Stimulated activated naive B cell treated with anti-CD40 and anti-IgM and Interleukin-4, amounts not matched to agents 10 μg/mL and 1 μg/mL and 100 μg/mL, for 72 hours (primary cell): ENCODE data around the gene WDR81.
"Not testable (repeated sequence)": the region's sequence is repeated elsewhere in the genome, so short reads cannot be mapped to it uniquely, and the experiment has no call there.

ENCODE experiments used
- ATAC-seq, 2 donors: fragments of 150-1000 bp; cut with Tn5 transposase; replicated peaks; 2 replicates each; pipeline ENCODE4 v1.10.0; 2021; ENCODE audit warnings: moderate library complexity in 1 of 2
- DNase-seq: peaks from one replicate; pipeline ENCODE4 v3.0.0; 2021
- H3K27ac Mint-ChIP-seq: one replicate; pipeline ENCODE4 v1.8.0; 2022; ENCODE audit warnings: mild to moderate bottlenecking, mixed read lengths
- H3K27me3 Mint-ChIP-seq, 2 donors: one replicate each; pipeline ENCODE4 v1.8.0; 2022; ENCODE audit warnings: mixed read lengths in 2 of 2
- H3K36me3 Mint-ChIP-seq, 2 donors: one replicate each; pipeline ENCODE4 v1.8.0; 2022; ENCODE audit warnings: mixed read lengths in 2 of 2, mild to moderate bottlenecking in 1 of 2
- H3K4me1 Mint-ChIP-seq, 2 donors: one replicate each; pipeline ENCODE4 v1.8.0; 2022; ENCODE audit warnings: mixed read lengths in 2 of 2, mild to moderate bottlenecking in 1 of 2
- H3K4me3 Mint-ChIP-seq, 2 donors: one replicate each; pipeline ENCODE4 v1.8.0; 2022; ENCODE audit warnings: mild to moderate bottlenecking in 2 of 2, mixed read lengths in 2 of 2, moderate library complexity in 1 of 2
- H3K9me3 Mint-ChIP-seq, 2 donors: one replicate each; pipeline ENCODE4 v1.8.0; 2022; ENCODE audit warnings: mixed read lengths in 2 of 2, mild to moderate bottlenecking in 1 of 2

WDR81 gene

GRCh38 chr17:1708791-1709346 is 15.6 kb upstream of the WDR81 start:
- not testable (repeated sequence) for H3K9me3 Mint-ChIP-seq, H3K27ac Mint-ChIP-seq, ATAC-seq, DNase-seq
- Mint-ChIP-seq H3K4me3 (peak overlapping the region; percentile 47 to 60), H3K4me1 (peaks cover 7 to 19% of the 10 kb centered on the region in 2 donors), H3K36me3 (peaks cover 28 to 37% of the 10 kb centered on the region in 2 donors), H3K27me3 (peaks cover 78 to 90% of the 10 kb centered on the region in 2 donors)

GRCh38 chr17:1709403-1709951 is 15.0 kb upstream of the WDR81 start:
- H3K4me1 Mint-ChIP-seq, result peaks cover 9 to 25% of the 10 kb centered on the region in 2 donors

DNA sequence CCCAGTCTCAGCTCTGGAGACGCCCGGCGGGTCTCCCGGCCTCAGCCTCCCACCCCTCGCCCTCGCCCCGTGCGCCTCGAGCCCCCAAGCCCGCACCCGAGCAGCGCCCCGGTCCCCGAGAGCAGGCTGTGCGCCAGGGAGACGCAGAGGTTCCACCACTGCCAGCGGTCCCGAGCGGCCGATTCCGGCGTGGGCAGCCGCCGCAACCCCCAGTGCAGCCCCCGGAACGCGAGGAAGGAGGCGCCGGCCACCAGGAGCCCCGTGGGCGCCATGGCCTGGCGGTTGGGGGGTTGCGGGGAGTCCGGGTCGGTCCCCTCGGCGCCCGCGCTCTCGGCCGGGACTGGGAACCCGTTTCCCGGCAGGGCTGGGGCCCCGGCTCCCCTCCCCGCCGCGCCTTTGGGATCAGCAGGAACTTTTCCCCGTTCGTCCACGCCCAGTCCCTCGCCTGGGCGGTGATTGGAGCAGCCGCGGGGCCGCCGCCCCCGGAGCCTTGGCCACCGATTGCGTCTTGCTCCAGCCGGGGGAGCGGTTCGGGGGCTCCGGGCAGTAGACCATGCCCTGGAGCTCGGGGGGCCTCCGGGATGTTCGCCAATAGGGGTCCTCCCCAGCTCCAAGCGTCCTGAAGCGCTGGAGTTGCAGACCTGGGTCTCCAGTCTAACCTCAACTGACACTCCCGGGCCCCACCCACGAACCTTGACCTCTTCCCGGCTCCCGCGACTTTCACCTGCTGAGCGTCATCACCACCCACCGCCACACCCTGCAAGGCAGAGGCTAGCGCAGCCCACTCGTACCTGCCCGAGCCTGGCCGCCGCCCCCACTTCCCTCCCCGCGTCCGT is 14.3 kb upstream of the WDR81 start, which contains the start of gene TLCD2:
TLCD2 (minus strand) TSS at position 407 of the 836 bp plus-strand sequence; CDS start at position 272, 135 bp downstream.
- peaks cover 31 to 46% of the 10 kb centered on the region in 2 donors for H3K36me3 Mint-ChIP-seq
- DNase-seq (no peak), ATAC-seq (peak; percentile 39 to 43)
- peak within 1 kb of the TSS; percentile 62 to 74 for H3K4me3 Mint-ChIP-seq
- no peak within 1 kb of the TSS for H3K27ac Mint-ChIP-seq
- peaks cover 80 to 92% of the 10 kb centered on the region in 2 donors for H3K27me3 Mint-ChIP-seq
- peaks cover 13 to 32% of the 10 kb centered on the region in 2 donors for H3K4me1 Mint-ChIP-seq
- no peaks in the 10 kb centered on the region for H3K9me3 Mint-ChIP-seq

More at GRCh38 chr17:1709403-1709951, 15.0 kb upstream of the WDR81 start:
- Mint-ChIP-seq H3K36me3 (peaks cover 30 to 42% of the 10 kb centered on the region in 2 donors), H3K4me3 (peak overlapping the region in 1 of 2 donors; percentile 74), H3K9me3 (no peaks in the 10 kb centered on the region), H3K27me3 (peaks cover 81 to 93% of the 10 kb centered on the region in 2 donors), H3K27ac (no peak overlapping the region)
- ATAC-seq, result peak; percentile 18 to 23
- DNase-seq, result no peak

DNA sequence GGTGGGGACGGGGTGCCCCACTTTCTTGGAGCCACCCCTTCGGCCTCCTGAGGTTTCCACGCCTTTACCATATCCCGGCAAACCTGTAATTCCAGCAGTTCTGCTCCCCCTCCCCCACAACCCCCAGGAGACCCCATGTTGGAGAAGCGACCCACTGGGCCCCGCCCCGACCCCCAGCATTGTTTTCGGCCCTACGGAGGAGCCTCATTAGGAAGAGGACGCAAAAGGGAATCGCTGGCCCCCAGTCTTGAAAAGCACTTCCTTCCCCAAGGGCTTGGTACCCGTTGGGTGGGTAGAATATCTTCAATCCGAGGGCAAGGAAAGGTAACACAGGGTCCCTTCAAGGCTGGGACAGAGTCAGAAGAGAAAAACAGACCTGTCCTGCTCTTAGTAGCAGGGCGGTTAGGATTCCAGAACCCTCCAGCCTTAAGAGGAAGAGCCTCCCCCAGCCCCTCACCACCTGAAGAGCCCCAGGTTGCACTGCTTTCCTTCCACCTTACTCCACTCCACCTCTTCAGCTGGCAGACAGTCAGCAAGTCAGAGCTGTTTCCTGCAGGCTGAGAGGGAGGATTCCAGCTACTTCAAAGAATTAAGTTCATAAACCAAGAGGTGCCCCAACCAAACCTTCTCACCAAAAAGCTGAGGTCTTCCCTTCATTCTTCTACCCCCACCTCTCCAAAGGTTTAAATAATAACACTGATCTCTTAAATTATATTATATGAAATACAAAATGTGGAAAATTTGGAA is 13.5 kb upstream of the WDR81 start:
- no peak overlapping the region for H3K27ac Mint-ChIP-seq
- no peak for ATAC-seq
- H3K4me1 Mint-ChIP-seq, result peaks cover 14 to 36% of the 10 kb centered on the region in 2 donors
- H3K36me3 Mint-ChIP-seq, result peaks cover 32 to 48% of the 10 kb centered on the region in 2 donors
- no peak for DNase-seq
- H3K4me3 Mint-ChIP-seq, result peak overlapping the region; percentile 62 to 74
- H3K27me3 Mint-ChIP-seq, result peaks cover 75 to 85% of the 10 kb centered on the region in 2 donors
- H3K9me3 Mint-ChIP-seq, result no peaks in the 10 kb centered on the region

DNA sequence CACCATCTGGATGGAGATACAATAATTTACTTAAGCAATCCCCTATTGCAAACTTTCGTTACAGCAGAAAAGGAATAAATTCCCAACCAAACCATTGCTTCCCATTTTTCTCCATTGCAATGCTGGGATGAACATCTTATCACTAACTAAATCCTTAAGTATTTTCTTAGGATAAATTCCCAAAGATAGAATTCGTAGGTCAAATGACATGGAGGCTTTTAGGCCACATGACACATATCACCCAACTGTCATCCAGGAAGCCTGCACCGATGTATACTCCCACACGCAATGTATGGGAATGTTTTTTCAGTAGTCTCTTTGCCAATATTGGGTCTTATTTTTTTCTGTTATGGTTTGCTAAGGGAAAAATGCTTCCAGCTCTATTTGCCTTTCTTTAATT is 12.7 kb upstream of the WDR81 start:
- Mint-ChIP-seq H3K4me3 (no peak overlapping the region), H3K36me3 (peaks cover 33 to 49% of the 10 kb centered on the region in 2 donors), H3K27ac (no peak overlapping the region), H3K4me1 (peaks cover 14 to 42% of the 10 kb centered on the region in 2 donors), H3K27me3 (peaks cover 70 to 77% of the 10 kb centered on the region in 2 donors), H3K9me3 (no peaks in the 10 kb centered on the region)
- no peak for DNase-seq
- no peak for ATAC-seq

GRCh38 chr17:1712271-1712670 is 12.2 kb upstream of the WDR81 start:
- DNase-seq, result no peak
- Mint-ChIP-seq H3K9me3 (no peaks in the 10 kb centered on the region), H3K36me3 (peaks cover 33 to 49% of the 10 kb centered on the region in 2 donors), H3K4me3 (no peak overlapping the region), H3K27me3 (peaks cover 66 to 73% of the 10 kb centered on the region in 2 donors), H3K4me1 (peaks cover 16 to 42% of the 10 kb centered on the region in 2 donors), H3K27ac (peak overlapping the region; percentile 60)
- ATAC-seq, result no peak

- no peak for ATAC-seq
These were observed 11.2 kb upstream of the WDR81 start for GRCh38 chr17:1713160-1713877.

GRCh38 chr17:1713878-1714426 is 10.6 kb upstream of the WDR81 start:
- no peak for DNase-seq
- Mint-ChIP-seq H3K27me3 (peaks cover 50 to 60% of the 10 kb centered on the region in 2 donors), H3K9me3 (no peaks in the 10 kb centered on the region), H3K4me3 (peak overlapping the region; percentile 87 to 99), H3K27ac (peak overlapping the region; percentile 65), H3K36me3 (peaks cover 33 to 43% of the 10 kb centered on the region in 2 donors), H3K4me1 (peaks cover 18 to 53% of the 10 kb centered on the region in 2 donors)
- ATAC-seq, result no peak

More at GRCh38 chr17:1713160-1713877, 11.2 kb upstream of the WDR81 start:
- Mint-ChIP-seq H3K9me3 (no peaks in the 10 kb centered on the region), H3K27ac (no peak overlapping the region), H3K27me3 (peaks cover 56 to 65% of the 10 kb centered on the region in 2 donors), H3K4me3 (no peak overlapping the region), H3K36me3 (peaks cover 33 to 46% of the 10 kb centered on the region in 2 donors), H3K4me1 (peaks cover 21 to 51% of the 10 kb centered on the region in 2 donors)
- no peak for DNase-seq

- Mint-ChIP-seq H3K36me3 (peaks cover 33 to 43% of the 10 kb centered on the region in 2 donors), H3K4me1 (peaks cover 18 to 53% of the 10 kb centered on the region in 2 donors), H3K27me3 (peaks cover 45 to 55% of the 10 kb centered on the region in 2 donors), H3K9me3 (no peaks in the 10 kb centered on the region), H3K27ac (peak overlapping the region; percentile 90), H3K4me3 (peak overlapping the region; percentile 87 to 99)
- DNase-seq (no peak), ATAC-seq (no peak)
These were observed 10.0 kb upstream of the WDR81 start for GRCh38 chr17:1714427-1714979.

DNA sequence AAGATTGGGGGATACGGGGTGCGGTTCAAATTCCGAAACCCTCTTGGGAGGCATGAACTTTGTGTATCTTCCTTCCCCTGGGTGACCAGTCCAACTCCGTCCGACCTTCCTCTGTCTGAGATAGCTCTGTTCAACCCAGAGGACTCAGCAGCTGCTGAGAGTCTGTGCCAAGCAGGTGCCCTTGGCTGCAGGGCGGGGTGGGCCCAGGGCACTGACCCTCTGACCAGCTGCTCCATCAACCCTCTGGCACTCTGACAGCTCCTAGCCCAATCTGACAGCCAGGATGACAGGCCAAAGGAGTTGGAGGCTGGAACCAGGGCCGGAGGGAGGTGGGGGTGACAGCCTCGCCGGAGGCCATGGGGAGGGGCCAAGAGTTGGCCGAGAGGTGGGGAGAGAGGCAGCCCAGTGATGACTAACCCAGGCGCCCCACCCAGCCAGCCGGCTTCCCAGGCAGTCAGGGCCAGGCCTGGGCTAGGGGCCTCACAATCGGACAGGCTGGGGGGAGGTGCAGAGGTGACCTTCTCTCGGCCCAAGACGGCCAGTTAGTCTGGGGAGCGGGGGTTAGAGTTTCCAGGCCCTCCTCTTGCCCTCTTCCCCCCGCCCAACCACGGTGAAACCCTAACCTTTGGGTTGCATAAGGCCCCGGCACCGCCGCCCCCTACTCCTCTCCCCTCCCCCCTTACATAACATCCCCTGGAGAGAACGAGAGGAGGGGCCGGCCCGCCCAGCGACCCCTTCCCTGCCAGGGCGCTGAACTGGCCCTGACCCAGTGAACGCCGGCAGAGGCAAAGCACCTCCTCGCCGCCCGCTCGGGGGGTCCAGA is 9.3 kb upstream of the WDR81 start:
- peak overlapping the region; percentile 90 for H3K27ac Mint-ChIP-seq
- H3K4me1 Mint-ChIP-seq, result peaks cover 18 to 53% of the 10 kb centered on the region in 2 donors
- H3K27me3 Mint-ChIP-seq, result peaks cover 44 to 50% of the 10 kb centered on the region in 2 donors
- peak overlapping the region; percentile 87 to 99 for H3K4me3 Mint-ChIP-seq
- peaks cover 33 to 43% of the 10 kb centered on the region in 2 donors for H3K36me3 Mint-ChIP-seq
- no peaks in the 10 kb centered on the region for H3K9me3 Mint-ChIP-seq
- ATAC-seq, result no peak
- DNase-seq, result no peak

- peaks cover 19 to 51% of the 10 kb centered on the region in 2 donors for H3K4me1 Mint-ChIP-seq
- peaks cover 33 to 43% of the 10 kb centered on the region in 2 donors for H3K36me3 Mint-ChIP-seq
These were observed 8.8 kb upstream of the WDR81 start for GRCh38 chr17:1715803-1716075.

More at GRCh38 chr17:1715803-1716075, 8.8 kb upstream of the WDR81 start:
- Mint-ChIP-seq H3K9me3 (no peaks in the 10 kb centered on the region), H3K4me3 (peak overlapping the region; percentile 97 to 99), H3K27ac (peak overlapping the region; percentile 98), H3K27me3 (peaks cover 40 to 44% of the 10 kb centered on the region in 2 donors)
- no peak for DNase-seq
- ATAC-seq, result no peak
